Mammary epithelial cell (primary cell): ENCODE measurements around the gene INPP4B.

Experiments
- EZH2 ChIP-seq: IDR thresholded peaks from 2 replicates; pipeline ENCODE4 v1.6.1; 2012; ENCODE audit warnings: low read length, inconsistent platforms, borderline replicate concordance
- TF ChIP-seq, protein P1 (sequence below), 2 donors: IDR thresholded peaks in 1 of 2; conservative IDR thresholded peaks in 1 of 2; 2 replicates each; pipeline ENCODE4 v1.5.1; 2011 to 2012; ENCODE audit warnings: inconsistent platforms in 2 of 2, low read length in 2 of 2, mild to moderate bottlenecking in 2 of 2, control low read depth in 1 of 2, low read depth in 1 of 2; ENCODE audit not compliant: insufficient read depth in 1 of 2; ENCODE audit errors: extremely low read depth in 1 of 2

DNA sequence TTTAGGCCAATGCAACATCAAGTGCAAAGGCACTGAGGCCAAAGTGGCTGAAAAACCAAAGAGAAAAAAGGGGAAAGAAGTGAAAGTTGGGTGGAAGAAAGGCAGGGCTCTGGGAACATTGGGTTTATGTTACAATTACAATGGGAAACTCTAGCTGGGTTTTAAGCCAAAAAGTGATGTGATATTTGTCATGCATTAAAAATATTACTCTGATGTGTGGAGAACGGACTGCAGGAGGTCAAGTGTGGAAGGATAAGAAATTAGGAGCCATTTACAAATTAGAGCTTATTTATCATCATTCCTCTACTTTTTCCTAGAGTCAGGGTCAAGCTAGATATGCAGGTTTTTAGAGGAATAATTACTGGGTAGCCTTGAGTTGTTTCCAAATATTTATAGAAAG, 516.8 kb downstream of the INPP4B start:
- TF ChIP-seq, protein P1, sequence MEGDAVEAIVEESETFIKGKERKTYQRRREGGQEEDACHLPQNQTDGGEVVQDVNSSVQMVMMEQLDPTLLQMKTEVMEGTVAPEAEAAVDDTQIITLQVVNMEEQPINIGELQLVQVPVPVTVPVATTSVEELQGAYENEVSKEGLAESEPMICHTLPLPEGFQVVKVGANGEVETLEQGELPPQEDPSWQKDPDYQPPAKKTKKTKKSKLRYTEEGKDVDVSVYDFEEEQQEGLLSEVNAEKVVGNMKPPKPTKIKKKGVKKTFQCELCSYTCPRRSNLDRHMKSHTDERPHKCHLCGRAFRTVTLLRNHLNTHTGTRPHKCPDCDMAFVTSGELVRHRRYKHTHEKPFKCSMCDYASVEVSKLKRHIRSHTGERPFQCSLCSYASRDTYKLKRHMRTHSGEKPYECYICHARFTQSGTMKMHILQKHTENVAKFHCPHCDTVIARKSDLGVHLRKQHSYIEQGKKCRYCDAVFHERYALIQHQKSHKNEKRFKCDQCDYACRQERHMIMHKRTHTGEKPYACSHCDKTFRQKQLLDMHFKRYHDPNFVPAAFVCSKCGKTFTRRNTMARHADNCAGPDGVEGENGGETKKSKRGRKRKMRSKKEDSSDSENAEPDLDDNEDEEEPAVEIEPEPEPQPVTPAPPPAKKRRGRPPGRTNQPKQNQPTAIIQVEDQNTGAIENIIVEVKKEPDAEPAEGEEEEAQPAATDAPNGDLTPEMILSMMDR (conservative IDR thresholded peaks at IDR 0.05 in 1 of 2, IDR thresholded peaks at IDR 0.05 in 1 of 2; ENCODE audit: extremely low read depth in 1 of 2, insufficient read depth in 1 of 2, low read depth in 1 of 2, low read length in 2 of 2), result no peak
- TF ChIP-seq EZH2, result no peak
